Dermis blood vessel endothelial cell (primary cell): ENCODE results near the gene HDC. TPM values are rescaled to one million over a fixed set of nuclear protein-coding genes. Genes with fewer than 3 reads are reported as not detected.

Source experiments
- DNase-seq: peaks from one replicate; pipeline ENCODE4 v3.0.0; 2010
- total RNA-seq: library from RNA; depleted of rRNA; stranded (reverse); fragments of >200 nt; gene quantifications from 2 replicates; pipeline ENCODE4 v1.2.3, GENCODE V29; 2014

Gene HDC, protein sequence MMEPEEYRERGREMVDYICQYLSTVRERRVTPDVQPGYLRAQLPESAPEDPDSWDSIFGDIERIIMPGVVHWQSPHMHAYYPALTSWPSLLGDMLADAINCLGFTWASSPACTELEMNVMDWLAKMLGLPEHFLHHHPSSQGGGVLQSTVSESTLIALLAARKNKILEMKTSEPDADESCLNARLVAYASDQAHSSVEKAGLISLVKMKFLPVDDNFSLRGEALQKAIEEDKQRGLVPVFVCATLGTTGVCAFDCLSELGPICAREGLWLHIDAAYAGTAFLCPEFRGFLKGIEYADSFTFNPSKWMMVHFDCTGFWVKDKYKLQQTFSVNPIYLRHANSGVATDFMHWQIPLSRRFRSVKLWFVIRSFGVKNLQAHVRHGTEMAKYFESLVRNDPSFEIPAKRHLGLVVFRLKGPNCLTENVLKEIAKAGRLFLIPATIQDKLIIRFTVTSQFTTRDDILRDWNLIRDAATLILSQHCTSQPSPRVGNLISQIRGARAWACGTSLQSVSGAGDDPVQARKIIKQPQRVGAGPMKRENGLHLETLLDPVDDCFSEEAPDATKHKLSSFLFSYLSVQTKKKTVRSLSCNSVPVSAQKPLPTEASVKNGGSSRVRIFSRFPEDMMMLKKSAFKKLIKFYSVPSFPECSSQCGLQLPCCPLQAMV
- not detected in 2 replicates for total RNA-seq

GRCh38 chr15:50265620-50266019, at the start of gene HDC:
Gene HDC (minus strand): TSS chr15:50265726. CDS start chr15:50265623, 103 bp downstream.
- DNase-seq, result no peak

DNA sequence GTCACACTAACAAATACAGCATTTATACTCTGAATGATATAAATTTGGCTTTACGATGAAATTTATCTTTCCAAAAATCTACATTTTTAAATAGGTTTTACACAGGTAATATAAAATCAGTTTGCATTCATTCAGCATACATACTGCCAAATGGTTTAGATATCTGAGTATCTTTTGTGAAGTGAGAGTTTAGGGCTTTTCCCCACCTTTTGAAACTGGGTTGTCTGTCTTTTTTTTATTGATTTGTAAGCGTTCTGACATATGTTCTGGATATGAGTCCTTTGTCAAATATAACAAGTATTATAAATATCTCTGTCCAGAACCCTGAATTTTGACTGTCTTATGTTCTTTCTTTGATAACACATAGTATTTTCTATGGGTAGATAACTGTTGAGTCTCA, 47.1 kb upstream of the HDC start:
- DNase-seq, result no peak

DNA sequence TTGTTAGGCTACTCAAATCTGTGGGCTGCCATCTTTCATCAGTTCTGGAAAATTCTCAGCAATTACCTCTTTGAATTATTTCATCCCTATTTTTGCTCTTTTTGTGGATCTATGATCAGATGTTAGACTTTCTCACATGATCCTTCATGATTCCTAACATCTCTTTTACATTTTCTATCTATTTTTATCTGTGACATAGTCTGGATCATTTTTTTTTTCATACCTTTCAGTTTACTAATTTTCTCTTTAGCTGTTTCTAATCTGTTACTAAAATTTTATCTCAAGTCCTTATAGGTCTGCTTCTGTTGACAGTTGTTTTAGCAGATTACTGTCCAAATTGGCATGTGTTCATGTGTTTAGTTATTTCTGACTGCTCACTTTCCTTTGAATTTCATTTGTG, 42.3 kb upstream of the HDC start:
- no peak for DNase-seq

DNA sequence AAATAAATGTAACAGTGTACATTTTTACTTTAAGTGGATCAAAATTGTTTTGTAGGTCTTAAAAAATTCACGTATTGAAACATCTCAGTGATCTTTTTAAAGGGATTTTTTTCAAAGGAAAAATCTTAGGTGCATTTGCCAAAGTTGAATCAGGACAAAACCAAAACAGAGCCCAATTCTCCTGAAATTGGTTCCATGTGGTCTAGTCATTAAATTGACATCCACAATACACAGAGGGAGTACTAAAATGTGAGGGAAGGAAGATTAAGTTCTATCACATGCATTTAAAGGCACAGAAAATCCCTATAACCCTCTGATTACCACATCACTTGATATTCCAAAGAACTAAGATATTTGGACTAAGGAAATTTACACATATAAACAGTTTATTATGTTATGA, 39.3 kb upstream of the HDC start:
- no peak for DNase-seq

GRCh38 chr15:50302581-50302980, 37.1 kb upstream of the HDC start:
- no peak for DNase-seq

GRCh38 chr15:50298340-50298739, 32.8 kb upstream of the HDC start:
- DNase-seq, result no peak

GRCh38 chr15:50295966-50296365, 30.4 kb upstream of the HDC start:
- DNase-seq, result no peak

DNA sequence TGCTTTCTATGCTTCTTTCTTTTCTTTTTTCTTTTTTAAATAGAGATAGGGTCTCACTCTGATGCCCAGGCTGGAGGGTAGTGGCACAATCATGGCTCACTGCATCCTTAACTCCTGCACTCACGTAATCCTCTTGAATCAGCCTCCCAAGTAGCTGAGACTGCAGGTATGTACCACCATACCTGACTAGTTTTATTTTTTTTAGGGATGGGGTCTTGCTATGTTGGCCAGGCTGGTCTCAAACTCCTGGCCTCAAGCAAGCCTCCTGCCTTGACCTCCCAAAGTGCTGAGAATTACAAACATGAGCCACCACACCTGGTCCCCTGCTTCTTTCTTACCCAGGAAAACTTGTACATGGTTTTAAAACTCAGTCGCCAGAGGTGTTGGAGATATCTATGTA, 24.2 kb upstream of the HDC start:
- no peak for DNase-seq

- no peak for DNase-seq
Observed at GRCh38 chr15:50287324-50288116, 22.0 kb upstream of the HDC start.

DNA sequence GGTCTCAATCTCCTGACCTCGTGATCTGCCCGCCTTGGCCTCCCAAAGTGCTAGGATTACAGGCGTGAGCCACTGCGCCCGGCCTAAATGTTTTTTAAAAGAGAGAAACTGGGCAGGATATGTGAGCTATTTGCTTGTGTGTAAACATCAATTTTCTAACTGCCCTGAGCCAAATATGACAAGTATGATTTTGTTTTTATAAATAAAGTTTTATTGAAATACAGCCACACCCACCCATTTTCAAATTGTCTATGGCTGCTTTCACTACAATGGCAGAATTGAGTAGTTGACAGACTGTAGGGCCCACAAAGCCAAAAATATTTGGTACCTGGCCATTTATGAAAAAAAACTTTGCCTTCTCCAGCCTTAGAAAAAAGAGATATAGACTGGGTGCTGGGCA, 15.9 kb upstream of the HDC start:
- no peak for DNase-seq

GRCh38 chr15:50280271-50280670, 14.7 kb upstream of the HDC start:
- no peak for DNase-seq

- peak; percentile 14 for DNase-seq
Observed at GRCh38 chr15:50278496-50278895, 13.0 kb upstream of the HDC start.

GRCh38 chr15:50277370-50277769, 11.8 kb upstream of the HDC start:
- DNase-seq, result no peak

GRCh38 chr15:50275908-50276307, 10.4 kb upstream of the HDC start:
- no peak for DNase-seq

DNA sequence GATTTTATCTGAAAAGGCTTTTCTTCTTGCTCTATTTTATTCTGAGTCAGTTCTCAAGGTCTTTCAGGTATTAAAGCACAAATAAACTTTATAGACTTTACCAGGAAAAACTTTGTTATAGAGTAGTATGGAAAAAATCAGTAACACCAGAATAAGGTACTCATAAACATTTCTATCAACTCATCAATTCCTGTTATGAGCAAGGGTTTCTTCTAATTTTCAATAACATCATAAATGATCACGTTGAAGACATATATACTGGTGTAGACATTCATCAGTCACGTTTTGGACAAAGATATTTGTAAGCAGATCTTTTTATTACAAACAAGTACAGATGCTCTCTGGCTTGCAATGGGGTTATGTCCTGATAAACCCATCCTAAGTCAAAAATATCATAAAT, 9.6 kb upstream of the HDC start:
- DNase-seq, result no peak

- no peak for DNase-seq
Observed at GRCh38 chr15:50267577-50267976, 2.1 kb upstream of the HDC start.

DNA sequence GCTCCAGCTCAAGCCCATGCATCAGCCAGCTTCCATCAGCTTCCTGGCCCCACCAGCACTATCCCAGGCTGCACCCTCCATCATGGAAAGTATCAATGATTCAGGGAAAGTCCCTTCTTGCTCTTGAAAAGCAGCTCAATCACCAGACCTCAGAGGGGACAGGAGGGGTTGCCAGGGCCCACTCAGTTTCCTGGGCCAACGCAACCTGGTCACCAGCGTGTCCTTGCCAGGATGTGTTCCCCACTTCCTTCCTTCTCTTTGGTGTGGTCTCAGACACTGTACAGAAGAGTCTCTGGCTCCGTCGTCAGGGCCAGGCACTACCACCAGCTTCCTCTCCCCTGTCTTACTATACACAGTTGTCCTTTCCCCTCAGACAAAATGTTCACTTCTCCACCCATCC, 3.0 kb downstream of the HDC start:
- no peak for DNase-seq

DNA sequence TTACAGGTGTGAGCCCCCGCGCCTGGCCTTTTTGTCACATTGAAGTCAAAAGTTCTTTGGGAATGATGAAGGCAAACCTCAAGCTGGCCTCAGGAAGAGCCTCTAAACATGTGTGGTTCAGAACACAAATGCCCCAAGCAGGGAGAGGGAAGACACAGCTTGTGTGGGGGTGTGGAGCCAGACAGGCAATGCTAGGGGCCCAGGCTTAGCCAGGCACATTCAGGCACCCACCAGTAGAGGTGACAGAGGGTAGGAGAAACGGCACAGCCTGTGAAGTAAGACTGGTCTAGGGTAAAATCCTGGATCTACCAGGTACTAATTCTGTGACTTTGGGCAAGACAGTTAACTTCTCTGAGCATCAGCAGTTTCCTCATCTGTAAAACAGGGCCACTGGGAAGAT, 3.5 kb downstream of the HDC start:
- DNase-seq, result no peak

DNA sequence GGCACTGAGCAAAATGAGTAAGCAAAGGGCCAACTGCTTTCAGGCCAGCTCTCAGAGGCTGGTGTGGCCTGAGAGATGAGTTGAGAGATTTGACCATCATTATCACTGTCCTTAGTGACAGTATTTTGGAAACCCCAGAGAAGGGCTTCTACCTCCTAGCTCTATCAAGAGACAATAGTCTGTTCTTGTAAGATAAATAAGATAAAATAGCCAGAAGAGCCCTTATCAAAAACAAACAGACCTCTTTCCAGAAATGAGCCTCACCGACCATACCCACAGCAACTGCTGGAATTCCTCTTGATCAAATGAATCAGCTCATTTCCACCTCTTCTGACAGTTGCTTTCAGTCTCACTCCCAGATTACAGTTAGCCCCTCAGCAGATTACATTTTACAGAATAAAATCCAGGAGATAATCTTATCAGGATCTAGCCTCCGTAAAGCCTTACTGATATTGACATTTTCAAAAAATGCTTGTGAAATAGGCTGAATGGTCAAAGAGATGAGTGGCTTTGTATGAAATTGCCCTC, 4.5 kb downstream of the HDC start:
- DNase-seq, result no peak

DNA sequence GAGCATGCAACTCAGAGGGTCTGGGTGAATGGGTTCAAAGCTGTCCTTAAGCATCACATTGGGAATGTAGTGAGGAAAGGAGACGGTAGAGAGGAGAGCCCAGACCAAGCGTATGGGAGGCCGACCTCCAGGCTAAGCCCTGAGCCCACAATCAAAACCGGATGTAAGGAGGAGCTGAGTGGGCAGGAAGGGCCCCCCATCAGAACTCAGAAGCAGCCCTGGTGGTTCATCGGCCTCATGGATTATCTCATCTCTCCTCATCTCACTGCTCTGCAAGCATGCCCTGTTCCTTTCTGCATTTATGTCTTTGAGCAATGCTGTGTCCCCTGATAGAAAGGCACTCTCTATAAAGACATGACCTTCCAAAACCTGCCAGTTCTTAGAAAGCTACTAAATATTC, 6.2 kb downstream of the HDC start:
- DNase-seq, result no peak

DNA sequence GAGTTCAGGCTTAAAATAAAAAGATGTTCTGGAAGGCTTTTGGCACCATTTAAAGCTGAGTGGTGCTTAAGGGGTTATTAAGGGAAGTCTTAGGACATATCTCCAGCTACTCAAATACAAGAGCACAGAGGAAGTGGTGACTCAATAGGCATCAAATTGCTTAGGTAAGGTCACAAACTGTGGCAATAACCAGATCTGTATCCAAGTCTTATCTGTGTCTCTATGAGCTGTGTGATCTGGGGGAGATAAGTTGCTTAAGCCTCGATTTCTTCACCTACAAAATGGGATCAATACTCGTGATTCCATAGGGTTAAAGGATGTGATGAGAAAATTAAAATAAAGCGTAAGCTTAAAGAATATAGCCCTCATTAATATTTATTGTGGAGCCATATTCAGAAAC, 7.6 kb downstream of the HDC start:
- DNase-seq, result no peak

GRCh38 chr15:50257332-50257731, 8.2 kb downstream of the HDC start:
- no peak for DNase-seq
